ENCODE measurements around the gene CFAP46. TPM values are rescaled to one million over a fixed set of nuclear protein-coding genes. Genes with fewer than 3 reads are reported as not detected.

Gene CFAP46
- total RNA-seq, 3 donors from 2014 or later, result 0.78 to 1.0 TPM; not detected in 1

DNA sequence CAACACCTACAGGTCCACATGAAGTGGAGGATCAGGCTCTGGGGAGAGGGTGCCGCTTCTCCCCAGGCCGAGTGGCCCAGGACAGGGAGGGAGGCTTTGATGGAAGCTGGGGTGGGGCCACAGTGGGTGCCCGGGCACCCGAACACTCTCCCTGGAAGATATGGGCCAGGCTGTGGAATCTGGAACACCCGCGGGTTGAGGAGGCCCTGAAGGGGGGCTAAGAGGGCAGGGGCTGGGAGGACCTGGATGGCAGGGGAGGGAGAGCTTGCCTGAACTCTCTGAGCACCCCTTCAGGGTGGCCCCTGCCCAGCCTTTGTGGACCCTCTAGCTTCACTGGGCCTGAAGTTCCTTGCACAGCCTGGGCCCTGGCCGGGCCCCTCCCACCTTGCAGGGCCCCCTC is 151.9 kb downstream of the CFAP46 start:
- DNase-seq, result no peak
- Histone ChIP-seq H3K4me1 (ENCODE audit: low read depth) (peaks cover 22% of the 10 kb centered on the region), H3K36me3 (ENCODE audit: low read depth) (no peaks in the 10 kb centered on the region), H3K4me3 (no peak overlapping the region), H3K9me3 (no peaks in the 10 kb centered on the region)
- intact Hi-C loops (cut with DNase I, micrococcal nuclease), result no loop called here
- TF ChIP-seq, protein P1, sequence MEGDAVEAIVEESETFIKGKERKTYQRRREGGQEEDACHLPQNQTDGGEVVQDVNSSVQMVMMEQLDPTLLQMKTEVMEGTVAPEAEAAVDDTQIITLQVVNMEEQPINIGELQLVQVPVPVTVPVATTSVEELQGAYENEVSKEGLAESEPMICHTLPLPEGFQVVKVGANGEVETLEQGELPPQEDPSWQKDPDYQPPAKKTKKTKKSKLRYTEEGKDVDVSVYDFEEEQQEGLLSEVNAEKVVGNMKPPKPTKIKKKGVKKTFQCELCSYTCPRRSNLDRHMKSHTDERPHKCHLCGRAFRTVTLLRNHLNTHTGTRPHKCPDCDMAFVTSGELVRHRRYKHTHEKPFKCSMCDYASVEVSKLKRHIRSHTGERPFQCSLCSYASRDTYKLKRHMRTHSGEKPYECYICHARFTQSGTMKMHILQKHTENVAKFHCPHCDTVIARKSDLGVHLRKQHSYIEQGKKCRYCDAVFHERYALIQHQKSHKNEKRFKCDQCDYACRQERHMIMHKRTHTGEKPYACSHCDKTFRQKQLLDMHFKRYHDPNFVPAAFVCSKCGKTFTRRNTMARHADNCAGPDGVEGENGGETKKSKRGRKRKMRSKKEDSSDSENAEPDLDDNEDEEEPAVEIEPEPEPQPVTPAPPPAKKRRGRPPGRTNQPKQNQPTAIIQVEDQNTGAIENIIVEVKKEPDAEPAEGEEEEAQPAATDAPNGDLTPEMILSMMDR (IDR thresholded peaks at IDR 0.05), result no peak
- no peak for ATAC-seq

DNA sequence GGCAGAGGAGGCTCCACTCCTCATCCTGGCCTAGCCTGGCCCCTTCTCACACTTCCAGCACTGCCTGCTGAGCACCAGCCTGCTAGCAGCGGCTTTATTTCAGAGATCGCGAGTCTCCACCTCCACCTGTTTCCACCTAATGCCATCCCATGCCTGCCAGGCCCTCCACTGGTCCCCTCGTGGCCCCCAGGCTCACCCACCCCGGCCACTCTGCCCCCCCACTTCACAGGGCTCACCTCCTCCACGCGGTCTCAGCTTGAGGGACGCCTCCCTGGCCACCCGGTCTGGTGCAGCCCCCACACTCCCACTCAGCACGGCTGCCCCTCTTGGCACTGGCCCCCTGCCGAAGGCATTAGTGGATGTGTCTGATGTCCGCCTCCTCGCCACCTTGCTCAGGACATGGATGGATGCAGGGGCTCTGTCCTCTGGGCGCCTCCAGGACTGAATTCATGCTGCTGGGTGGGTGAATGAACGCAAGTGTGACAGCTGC is 152.7 kb downstream of the CFAP46 start:
- intact Hi-C loops (cut with DNase I, micrococcal nuclease), result no loop called here

DNA sequence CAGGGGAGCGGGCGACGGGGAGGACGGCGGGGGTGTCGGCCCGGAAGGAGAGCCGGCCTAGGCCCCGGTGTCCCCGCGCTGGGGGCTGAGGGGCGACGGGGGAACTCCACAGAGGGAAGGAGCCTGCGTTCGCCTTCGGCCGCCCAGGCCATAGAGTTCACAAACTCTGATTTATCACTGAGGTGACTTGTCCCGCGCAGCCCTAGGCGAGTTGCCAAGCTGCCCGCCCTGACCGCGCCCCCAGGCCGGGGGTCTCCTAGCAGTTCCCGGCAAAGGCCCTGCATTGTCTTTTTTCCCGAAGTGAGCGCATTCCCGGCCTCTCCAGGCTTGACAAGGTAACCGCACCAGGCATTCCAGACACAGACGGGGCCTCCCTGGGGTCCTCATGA is 153.5 kb downstream of the CFAP46 start:
- peaks cover 22% of the 10 kb centered on the region for H3K4me1 ChIP-seq (ENCODE audit: low read depth)
- no peaks in the 10 kb centered on the region for H3K9me3 ChIP-seq
- TF ChIP-seq, protein P1 (IDR thresholded peaks at IDR 0.05), result no peak
- no peak overlapping the region for H3K4me3 ChIP-seq
- intact Hi-C loops (cut with DNase I, micrococcal nuclease), result no loop called here
- H3K36me3 ChIP-seq (ENCODE audit: low read depth), result no peaks in the 10 kb centered on the region
- DNase-seq (no peak), ATAC-seq (no peak)

More for the DNA sequence above, 152.7 kb downstream of the CFAP46 start:
- no peaks in the 10 kb centered on the region for H3K36me3 ChIP-seq (ENCODE audit: low read depth)
- DNase-seq (no peak), ATAC-seq (no peak)
- H3K4me1 ChIP-seq (ENCODE audit: low read depth), result peaks cover 22% of the 10 kb centered on the region
- no peak overlapping the region for H3K4me3 ChIP-seq
- H3K9me3 ChIP-seq, result no peaks in the 10 kb centered on the region
- TF ChIP-seq, protein P1 (IDR thresholded peaks at IDR 0.05), result no peak

DNA sequence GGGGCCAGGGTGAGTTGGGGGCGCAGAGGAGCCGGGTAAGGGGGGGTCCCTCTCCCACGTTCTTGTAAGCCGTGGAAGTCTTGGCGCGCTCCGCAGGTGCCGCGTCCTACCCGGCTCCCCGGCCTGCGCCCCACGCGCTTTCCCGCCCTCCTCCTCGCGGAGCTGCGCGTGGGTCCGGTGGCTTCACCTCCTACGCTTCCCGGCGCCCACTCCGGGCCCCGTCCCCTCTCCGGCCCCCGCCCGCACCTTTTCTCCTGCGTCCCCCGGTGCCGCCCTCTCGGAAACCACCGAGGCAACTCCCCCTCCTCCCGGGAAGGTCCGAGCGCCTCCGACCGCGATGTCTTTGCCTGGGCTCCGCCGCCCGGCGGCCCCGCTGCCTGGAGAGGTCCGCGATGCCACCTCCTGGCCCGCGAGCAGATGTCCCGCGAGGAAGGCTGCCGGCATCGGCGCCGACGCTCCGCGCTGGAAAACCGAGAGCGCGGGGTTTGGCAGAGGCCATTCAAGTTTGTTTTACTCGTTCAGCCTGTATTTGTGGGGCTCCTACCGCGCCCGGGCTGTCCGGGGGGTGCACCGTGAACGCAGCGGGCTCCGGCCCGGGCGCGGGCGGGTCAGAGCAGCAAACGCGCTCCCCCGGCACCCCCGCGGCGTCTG is 154.1 kb downstream of the CFAP46 start:
- H3K9me3 ChIP-seq, result no peaks in the 10 kb centered on the region
- no peaks in the 10 kb centered on the region for H3K36me3 ChIP-seq (ENCODE audit: low read depth)
- no peak overlapping the region for H3K4me3 ChIP-seq
- peak in 2 of 3 donors; percentile 35 to 62 for DNase-seq
- TF ChIP-seq, protein P1 (IDR thresholded peaks at IDR 0.05), result no peak
- intact Hi-C loops (cut with DNase I, micrococcal nuclease), result no loop called here
- peaks cover 22% of the 10 kb centered on the region for H3K4me1 ChIP-seq (ENCODE audit: low read depth)
- peak; percentile 53 for ATAC-seq

DNA sequence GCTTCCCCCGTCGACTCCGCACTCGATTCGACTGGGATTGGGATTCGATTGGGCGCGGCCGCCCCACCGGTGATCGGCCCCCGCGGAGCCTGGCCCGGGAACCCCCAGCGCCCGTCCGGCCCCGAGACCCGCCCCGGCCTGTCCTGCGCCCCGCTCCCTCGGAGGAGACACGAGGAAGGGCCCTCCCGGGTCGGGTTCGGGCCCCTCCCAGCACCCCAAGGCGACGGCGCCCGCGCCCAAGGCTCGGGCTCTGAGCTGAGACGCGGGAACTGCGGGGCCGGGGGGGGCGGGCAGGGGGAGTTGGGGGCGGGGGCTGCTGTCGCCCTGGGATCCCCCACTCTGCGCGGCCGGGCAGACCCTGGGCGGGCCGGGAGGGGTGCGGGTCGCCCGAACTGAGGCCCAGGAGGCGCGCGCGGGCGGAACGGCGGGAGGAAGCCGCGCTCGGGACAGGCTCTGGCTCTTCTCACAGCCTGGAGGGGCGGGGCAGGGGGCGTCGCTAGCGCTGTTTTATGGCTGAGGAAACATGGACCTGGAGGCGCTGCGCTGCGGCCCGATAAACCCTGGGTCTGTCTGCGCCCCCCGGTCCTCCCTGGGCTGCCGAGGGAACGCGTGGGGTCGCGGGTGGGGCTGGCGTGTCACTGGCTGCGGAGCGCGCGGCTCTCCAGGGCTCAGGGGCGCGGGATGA is 154.7 kb downstream of the CFAP46 start:
- TF ChIP-seq, protein P1 (IDR thresholded peaks at IDR 0.05), result no peak
- DNase-seq (peak in 2 of 3 donors; percentile 51 to 58), ATAC-seq (peak; percentile 51)
- Histone ChIP-seq H3K4me1 (ENCODE audit: low read depth) (peaks cover 22% of the 10 kb centered on the region), H3K4me3 (no peak overlapping the region), H3K36me3 (ENCODE audit: low read depth) (no peaks in the 10 kb centered on the region), H3K9me3 (no peaks in the 10 kb centered on the region)
- intact Hi-C loops (cut with DNase I, micrococcal nuclease), result no loop called here

Data from mucosa of descending colon (tissue), 3 donors.